ENCODE results near the gene RFC2. TPM values are rescaled to one million over a fixed set of nuclear protein-coding genes. Genes with fewer than 3 reads are reported as not detected.

The RFC2 gene
- total RNA-seq, 1 experiment from 2014 or later = 75.6 TPM

DNA sequence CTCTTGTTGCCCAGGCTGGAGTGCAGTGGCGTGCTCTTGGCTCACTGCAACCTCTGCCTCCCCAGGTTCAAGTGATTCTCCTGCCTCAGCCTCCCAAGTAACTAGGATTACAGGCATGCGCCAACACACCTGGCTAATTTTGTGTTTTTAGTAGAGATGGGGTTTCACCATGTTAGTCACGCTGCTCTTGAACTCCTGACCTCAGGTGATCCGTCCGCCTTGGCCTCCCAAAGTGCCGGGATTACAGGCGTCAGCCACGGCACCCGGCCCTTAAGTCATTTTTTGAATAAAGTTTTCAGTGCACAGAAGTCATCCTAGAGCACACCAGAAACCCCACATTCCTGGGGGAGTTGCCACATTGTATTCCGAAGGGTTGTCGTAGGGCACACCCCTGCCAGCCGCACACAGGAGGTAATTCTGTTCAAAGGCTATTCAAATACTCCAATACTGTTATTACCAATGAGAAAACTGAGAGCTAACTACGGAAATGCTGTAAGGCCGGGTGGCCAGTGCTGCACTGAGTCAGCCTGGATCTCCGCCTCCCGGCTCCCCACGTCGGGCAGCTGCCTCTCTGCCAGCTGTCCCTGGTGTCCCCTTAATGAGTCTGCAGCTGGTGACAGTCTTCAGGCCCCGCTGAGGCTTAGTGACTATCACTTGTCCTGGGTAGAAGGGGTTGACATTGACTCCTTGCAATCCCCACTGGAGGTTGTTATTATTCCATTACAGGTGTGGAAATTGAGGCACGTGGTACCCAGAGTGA, 8.6 kb upstream of the RFC2 start:
- H3K4me1 ChIP-seq (ENCODE audit: control insufficient read depth in 1 of 2, insufficient read depth in 2 of 2, low read length in 2 of 2) = peaks cover 5 to 9% of the 10 kb centered on the region in 2 experiments; a peak in 3 of 4 replicates
- no peaks in the 10 kb centered on the region for H4K20me1 ChIP-seq (ENCODE audit: insufficient read depth)
- no peaks in the 10 kb centered on the region for H3K27me3 ChIP-seq (ENCODE audit: insufficient read depth, low read length)
- H3K4me3 ChIP-seq (replicated peaks in 1 of 2; ENCODE audit: low read depth in 1 of 2, low read length in 2 of 2) = no peak overlapping the region
- H3K9me3 ChIP-seq (ENCODE audit: control insufficient read depth in 1 of 2, insufficient read depth in 1 of 2, low read depth in 1 of 2, low read length in 2 of 2) = no peaks in the 10 kb centered on the region
- H3K4me2 ChIP-seq (ENCODE audit: low read length) = no peak overlapping the region
- H2AFZ ChIP-seq (ENCODE audit: low read depth, low read length, poor library complexity, severe bottlenecking) = no peak overlapping the region
- intact Hi-C loops (cut with micrococcal nuclease) = no loop called here
- TF ChIP-seq, protein P1, sequence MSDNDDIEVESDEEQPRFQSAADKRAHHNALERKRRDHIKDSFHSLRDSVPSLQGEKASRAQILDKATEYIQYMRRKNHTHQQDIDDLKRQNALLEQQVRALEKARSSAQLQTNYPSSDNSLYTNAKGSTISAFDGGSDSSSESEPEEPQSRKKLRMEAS (IDR thresholded peaks at IDR 0.05) = no peak
- no peak for TF ChIP-seq SIN3A (IDR thresholded peaks at IDR 0.05; ENCODE audit: low read depth)
- TF ChIP-seq ZFX (IDR thresholded peaks at IDR 0.05) = no peak
- no peak for TF ChIP-seq POLR2A (IDR thresholded peaks at IDR 0.05; ENCODE audit: borderline replicate concordance, extremely low read depth, insufficient read depth, insufficient read length)
- no peak for TF ChIP-seq EZH2phosphoT487 (IDR thresholded peaks at IDR 0.05; ENCODE audit: borderline replicate concordance)
- TF ChIP-seq TCF7L2 (IDR thresholded peaks at IDR 0.05; ENCODE audit: borderline replicate concordance, extremely low read depth, insufficient read depth, insufficient read length) = no peak
- no peak overlapping the region for H3K9ac ChIP-seq (ENCODE audit: low read length)
- no peaks in the 10 kb centered on the region for H3K79me2 ChIP-seq (ENCODE audit: insufficient read depth, low read length)
- RAD21 ChIA-PET (ENCODE audit: low non-redundant PET in 1 of 2, low total read pairs in 2 of 2, uncharacterized antibody in 2 of 2, unreplicated experiment in 2 of 2) = no interaction called here
- no peaks in the 10 kb centered on the region for H3K9me2 ChIP-seq (ENCODE audit: insufficient read depth)
- DNase-seq (ENCODE audit: low read depth, low spot score) (no peak), ATAC-seq (no peak)
- H3K36me3 ChIP-seq (ENCODE audit: control insufficient read depth in 1 of 2, insufficient read depth in 2 of 2, low read length in 2 of 2) = no peaks in the 10 kb centered on the region
- CTCF ChIA-PET = no interaction called here
- no TSS peak for BruUV-seq (replicated peaks)
- no peak overlapping the region for H3K27ac ChIP-seq (ENCODE audit: low read depth, low read length)
- POLR2A ChIA-PET = no interaction called here

DNA sequence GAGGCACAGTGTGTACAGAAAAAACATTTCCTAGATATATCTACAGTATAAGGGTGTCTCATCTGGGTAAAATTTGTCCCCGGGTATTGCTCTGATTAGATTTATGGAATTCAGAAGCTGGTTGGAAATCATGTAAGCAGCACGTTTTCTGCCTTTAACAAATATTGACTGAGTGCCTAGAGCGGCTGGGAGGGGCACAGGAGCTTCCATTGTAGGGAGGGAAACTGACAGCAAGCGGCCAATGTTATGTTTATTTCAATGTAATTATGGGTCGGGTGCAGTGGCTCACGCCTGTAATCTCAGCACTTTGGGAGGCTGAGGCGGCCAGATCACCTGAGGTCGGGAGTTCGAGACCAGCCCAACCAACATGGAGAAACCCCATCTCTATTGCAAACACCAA, 4.4 kb upstream of the RFC2 start:
- H3K9me2 ChIP-seq (ENCODE audit: insufficient read depth) = no peaks in the 10 kb centered on the region
- peaks cover 16% of the 10 kb centered on the region for H3K79me2 ChIP-seq (ENCODE audit: insufficient read depth, low read length)
- CTCF ChIA-PET = interaction anchor here (0.6 to 1.5 kb wide), 3 partner anchors 16 to 141 kb away, joined by 3 to 5 read pairs (median 4); no protein-coding TSS in a partner anchor
- H3K4me3 ChIP-seq (replicated peaks in 1 of 2; ENCODE audit: low read depth in 1 of 2, low read length in 2 of 2) = no peak overlapping the region
- H4K20me1 ChIP-seq (ENCODE audit: insufficient read depth) = no peaks in the 10 kb centered on the region
- no peak overlapping the region for H2AFZ ChIP-seq (ENCODE audit: low read depth, low read length, poor library complexity, severe bottlenecking)
- H3K27me3 ChIP-seq (ENCODE audit: insufficient read depth, low read length) = no peaks in the 10 kb centered on the region
- H3K9ac ChIP-seq (ENCODE audit: low read length) = no peak overlapping the region
- RAD21 ChIA-PET (ENCODE audit: low non-redundant PET in 1 of 2, low total read pairs in 2 of 2, uncharacterized antibody in 2 of 2, unreplicated experiment in 2 of 2) = no interaction called here
- ATAC-seq = no peak
- no TSS peak for BruUV-seq (replicated peaks)
- DNase-seq (ENCODE audit: low read depth, low spot score) = no peak
- no peaks in the 10 kb centered on the region; a peak in 1 of 4 replicates for H3K36me3 ChIP-seq (ENCODE audit: control insufficient read depth in 1 of 2, insufficient read depth in 2 of 2, low read length in 2 of 2)
- H3K4me2 ChIP-seq (ENCODE audit: low read length) = peak overlapping the region; percentile 51
- intact Hi-C loops (cut with micrococcal nuclease) = no loop called here
- POLR2A ChIA-PET = no interaction called here
- no peaks in the 10 kb centered on the region for H3K9me3 ChIP-seq (ENCODE audit: control insufficient read depth in 1 of 2, insufficient read depth in 1 of 2, low read depth in 1 of 2, low read length in 2 of 2)
- peaks cover 9 to 22% of the 10 kb centered on the region in 2 experiments; a peak in 3 of 4 replicates for H3K4me1 ChIP-seq (ENCODE audit: control insufficient read depth in 1 of 2, insufficient read depth in 2 of 2, low read length in 2 of 2)
- no peak overlapping the region for H3K27ac ChIP-seq (ENCODE audit: low read depth, low read length)
- TF ChIP-seq, protein P2, sequence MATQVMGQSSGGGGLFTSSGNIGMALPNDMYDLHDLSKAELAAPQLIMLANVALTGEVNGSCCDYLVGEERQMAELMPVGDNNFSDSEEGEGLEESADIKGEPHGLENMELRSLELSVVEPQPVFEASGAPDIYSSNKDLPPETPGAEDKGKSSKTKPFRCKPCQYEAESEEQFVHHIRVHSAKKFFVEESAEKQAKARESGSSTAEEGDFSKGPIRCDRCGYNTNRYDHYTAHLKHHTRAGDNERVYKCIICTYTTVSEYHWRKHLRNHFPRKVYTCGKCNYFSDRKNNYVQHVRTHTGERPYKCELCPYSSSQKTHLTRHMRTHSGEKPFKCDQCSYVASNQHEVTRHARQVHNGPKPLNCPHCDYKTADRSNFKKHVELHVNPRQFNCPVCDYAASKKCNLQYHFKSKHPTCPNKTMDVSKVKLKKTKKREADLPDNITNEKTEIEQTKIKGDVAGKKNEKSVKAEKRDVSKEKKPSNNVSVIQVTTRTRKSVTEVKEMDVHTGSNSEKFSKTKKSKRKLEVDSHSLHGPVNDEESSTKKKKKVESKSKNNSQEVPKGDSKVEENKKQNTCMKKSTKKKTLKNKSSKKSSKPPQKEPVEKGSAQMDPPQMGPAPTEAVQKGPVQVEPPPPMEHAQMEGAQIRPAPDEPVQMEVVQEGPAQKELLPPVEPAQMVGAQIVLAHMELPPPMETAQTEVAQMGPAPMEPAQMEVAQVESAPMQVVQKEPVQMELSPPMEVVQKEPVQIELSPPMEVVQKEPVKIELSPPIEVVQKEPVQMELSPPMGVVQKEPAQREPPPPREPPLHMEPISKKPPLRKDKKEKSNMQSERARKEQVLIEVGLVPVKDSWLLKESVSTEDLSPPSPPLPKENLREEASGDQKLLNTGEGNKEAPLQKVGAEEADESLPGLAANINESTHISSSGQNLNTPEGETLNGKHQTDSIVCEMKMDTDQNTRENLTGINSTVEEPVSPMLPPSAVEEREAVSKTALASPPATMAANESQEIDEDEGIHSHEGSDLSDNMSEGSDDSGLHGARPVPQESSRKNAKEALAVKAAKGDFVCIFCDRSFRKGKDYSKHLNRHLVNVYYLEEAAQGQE (IDR thresholded peaks at IDR 0.05; ENCODE audit: low read depth) = no peak
- TF ChIP-seq, protein P3, sequence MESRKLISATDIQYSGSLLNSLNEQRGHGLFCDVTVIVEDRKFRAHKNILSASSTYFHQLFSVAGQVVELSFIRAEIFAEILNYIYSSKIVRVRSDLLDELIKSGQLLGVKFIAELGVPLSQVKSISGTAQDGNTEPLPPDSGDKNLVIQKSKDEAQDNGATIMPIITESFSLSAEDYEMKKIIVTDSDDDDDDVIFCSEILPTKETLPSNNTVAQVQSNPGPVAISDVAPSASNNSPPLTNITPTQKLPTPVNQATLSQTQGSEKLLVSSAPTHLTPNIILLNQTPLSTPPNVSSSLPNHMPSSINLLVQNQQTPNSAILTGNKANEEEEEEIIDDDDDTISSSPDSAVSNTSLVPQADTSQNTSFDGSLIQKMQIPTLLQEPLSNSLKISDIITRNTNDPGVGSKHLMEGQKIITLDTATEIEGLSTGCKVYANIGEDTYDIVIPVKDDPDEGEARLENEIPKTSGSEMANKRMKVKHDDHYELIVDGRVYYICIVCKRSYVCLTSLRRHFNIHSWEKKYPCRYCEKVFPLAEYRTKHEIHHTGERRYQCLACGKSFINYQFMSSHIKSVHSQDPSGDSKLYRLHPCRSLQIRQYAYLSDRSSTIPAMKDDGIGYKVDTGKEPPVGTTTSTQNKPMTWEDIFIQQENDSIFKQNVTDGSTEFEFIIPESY (IDR thresholded peaks at IDR 0.05; ENCODE audit: extremely low read depth, insufficient replicate concordance, low read length) = no peak
- TF ChIP-seq, protein P4, sequence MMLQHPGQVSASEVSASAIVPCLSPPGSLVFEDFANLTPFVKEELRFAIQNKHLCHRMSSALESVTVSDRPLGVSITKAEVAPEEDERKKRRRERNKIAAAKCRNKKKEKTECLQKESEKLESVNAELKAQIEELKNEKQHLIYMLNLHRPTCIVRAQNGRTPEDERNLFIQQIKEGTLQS (IDR thresholded peaks at IDR 0.05) = no peak
- TF ChIP-seq TCF7L2 (IDR thresholded peaks at IDR 0.05; ENCODE audit: borderline replicate concordance, extremely low read depth, insufficient read depth, insufficient read length) (no peak), RAD21 (IDR thresholded peaks at IDR 0.05; ENCODE audit: low read depth) (no peak), CBX3 (IDR thresholded peaks at IDR 0.05; ENCODE audit: low read depth) (no peak), JUND (IDR thresholded peaks at IDR 0.05) (no peak), POLR2A (IDR thresholded peaks at IDR 0.05; ENCODE audit: borderline replicate concordance, extremely low read depth, insufficient read depth, insufficient read length) (no peak), YY1 (IDR thresholded peaks at IDR 0.05; ENCODE audit: extremely low read depth, insufficient replicate concordance, low read depth, low read length) (no peak)
